MV-4-11 (cell line): Measurements from ENCODE around the gene KLF1.
"Not testable (repeated sequence)": the region's sequence is repeated elsewhere in the genome, so short reads cannot be mapped to it uniquely, and the experiment has no call there.

Experiments used
- DNase-seq: peaks from one replicate; lab custom pipeline; 2025; lab: John Stamatoyannopoulos, UW

Gene KLF1

DNA sequence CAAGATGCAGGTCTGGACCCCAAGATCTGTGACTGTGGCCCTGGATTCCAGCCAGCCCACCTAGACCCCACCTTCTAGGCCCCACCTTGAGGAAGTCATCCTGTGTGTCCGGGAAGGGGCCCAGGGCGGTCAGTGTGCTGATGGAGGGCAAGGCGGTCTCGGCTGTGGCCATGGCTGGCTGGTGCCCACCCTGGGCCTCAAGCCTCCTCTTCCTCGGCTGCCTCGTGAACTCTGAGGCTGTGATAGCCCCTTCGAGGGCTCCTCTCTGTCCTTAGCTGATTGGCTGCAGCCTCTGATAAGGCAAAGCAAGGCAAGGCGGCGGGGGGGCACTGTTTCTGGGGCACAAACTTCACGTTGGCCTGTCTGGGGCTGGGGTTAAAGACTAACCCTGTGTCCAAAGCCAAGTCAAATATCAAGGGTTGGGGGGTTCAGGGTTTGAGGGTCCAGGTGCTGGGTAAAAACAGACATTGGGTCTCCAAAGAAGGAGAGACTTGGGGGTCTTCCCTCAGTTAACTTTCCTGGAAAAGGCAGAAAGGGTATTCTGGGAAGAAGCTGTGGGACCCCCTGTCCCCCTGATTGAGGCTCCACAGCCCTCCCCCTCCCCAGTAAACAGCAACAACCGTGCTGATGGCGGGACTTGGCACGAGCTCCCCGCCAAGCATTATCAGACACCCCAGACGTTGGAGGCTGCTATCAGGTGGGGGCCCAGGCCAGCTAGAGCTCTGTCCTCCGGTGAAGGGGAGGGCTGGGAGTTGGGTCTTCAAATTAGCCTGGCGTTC is at the start of gene KLF1:
TSS of gene KLF1 (minus strand) at position 233 of the 779 bp plus-strand sequence. CDS start at position 172, 61 bp downstream.
- DNase-seq = no peak

DNA sequence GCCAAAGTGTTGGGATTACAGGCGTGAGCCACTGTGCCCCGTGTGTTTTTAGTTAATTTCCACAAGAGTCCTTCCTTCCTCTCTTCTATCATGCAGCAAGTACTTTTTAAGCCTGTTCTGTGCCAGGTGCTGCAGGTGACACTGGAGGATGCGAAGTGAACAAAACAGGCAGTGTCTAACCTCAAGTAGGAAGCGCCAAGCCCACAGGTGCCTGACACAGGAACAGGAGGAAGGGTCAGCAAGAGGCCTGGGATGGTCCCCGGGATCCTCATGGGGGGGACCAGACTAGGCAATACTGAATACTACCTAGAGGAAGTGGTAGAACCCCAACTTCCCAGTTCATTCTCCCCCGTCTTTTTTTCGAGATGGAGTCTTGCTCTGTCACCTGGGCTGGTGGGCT is 49.6 kb upstream of the KLF1 start:
- DNase-seq = no peak

DNA sequence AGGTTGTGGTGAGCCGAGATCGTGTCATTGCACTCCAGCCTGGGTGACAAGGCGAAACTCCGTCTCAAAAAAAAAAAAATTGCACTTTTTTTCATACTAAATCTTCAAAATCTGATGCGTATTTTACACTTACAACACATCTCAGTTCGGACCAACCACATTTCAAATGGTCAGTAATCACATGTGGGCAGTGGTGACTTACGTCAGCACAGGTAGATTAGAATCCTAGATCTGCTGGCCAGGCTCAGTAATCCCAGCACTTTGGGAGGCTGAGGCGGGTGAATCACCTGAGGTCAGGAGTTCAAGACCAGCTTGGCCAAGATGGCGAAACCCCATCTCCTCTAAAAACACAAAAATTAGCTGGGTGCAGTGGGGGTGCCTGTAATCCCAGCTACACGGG is 48.1 kb upstream of the KLF1 start:
- DNase-seq = no peak

DNA sequence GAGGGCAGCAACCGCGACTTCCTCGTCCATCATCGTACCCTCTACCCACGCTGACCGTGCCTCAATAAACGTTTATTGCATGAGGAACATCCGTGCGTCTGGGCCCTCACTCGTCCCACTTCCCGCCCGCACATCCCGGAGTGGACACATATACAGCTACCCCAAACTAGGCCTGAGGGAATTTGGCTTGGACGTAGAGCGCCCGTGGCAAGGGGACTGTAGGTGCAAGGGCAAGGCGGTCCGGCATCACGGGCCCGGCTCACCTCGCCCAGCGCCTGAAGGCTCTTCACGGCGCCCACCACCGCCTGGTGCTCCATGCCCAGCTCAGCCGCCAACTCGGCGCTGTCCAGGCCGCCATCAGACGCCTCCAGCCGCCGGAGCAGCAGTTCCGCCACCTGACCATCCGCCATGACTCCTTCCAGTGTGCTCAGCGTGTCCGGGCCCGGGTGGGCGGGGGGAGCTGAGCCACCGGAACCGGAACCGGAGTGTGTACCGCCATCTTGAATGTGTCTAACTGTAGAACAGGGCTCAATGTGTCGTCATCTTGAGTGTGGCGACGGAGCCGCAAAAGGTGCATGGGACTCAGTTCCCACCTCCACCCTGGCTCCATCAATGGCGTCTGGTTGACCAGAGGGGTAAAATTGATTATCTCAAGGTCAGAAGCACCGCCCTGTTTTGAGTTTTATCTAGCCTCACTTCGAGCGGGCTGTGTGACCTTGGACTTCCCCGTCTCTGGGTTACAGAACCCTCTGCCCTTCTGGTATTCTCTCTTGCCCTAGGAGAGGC is 46.5 kb upstream of the KLF1 start, which contains the start of gene FARSA:
TSS of gene FARSA (minus strand) at position 425 of the 786 bp plus-strand sequence. CDS start at position 410, 15 bp downstream.
- peak; percentile 94 for DNase-seq

DNA sequence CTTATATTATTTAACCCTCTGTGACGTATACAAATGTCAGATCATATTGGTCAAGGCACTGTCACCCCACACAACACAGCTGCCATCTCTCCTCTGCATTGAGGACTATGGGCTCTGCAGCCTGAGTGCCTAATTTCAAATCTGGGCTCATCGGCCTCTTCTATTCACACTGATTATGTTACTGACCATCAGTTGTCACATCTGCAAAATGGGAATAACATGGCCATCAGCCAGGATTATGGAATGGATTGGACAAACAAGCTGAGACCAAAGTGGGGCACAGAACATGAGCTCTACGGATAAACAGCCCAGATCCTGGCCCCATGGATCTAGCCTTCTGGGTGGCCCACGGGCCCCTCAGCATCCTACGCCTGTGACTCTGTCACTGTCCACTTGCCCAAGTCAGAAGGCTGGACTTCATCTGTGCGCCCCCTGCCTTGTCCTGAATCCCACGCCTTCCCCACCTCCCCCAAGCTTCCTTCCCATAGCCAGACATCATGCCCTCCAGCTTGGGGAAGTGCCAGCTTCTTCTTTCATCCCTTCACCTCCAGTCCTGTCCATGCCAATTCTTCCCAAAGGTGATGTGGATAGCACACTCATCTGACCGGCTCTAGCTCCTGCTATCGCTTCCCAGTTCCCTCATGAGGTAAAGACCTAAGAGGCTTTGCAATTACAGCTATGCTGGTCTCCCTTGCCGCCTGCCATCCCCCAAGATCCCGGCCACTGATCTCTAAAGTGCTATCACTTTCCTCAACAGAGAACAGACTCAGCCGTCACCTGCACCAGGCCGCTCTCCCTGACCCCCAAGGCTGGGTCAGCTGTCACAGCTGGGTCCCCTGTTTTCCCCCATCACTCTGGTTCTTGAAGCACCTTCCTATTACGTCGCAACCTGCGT is 45.6 kb upstream of the KLF1 start:
- DNase-seq = peak; percentile 29

DNA sequence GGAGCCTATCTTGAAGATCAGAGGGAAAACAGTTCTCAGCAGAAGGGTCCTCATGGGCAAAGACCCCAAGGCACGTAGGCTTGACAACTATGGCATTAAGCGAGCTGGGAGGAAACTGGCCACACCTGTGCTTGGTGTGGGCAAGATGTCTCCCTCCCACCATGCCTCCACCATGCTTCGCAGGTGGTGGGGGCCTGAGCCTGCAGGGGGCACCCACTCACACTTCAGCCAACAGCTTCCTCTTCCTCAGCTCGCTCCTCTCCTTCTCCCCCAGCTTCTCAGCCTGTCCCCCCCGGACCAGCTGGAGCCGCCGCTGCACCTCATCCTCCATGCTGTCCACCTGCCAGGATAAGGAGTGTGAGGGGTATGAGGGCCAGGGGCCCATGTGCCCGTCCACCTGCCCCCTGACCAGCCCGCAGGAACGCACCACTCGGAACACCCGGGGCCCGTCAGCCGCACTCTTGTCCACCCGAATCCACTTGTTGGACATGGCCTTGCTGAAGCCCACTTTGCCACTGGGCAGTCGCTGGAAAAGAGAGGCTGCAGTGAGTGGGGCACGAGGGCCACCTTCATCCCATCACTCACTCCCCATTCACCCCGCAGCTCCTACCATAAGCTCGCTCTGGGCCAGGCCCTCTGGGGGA is 43.1 kb upstream of the KLF1 start:
- peak; percentile 15 for DNase-seq

DNA sequence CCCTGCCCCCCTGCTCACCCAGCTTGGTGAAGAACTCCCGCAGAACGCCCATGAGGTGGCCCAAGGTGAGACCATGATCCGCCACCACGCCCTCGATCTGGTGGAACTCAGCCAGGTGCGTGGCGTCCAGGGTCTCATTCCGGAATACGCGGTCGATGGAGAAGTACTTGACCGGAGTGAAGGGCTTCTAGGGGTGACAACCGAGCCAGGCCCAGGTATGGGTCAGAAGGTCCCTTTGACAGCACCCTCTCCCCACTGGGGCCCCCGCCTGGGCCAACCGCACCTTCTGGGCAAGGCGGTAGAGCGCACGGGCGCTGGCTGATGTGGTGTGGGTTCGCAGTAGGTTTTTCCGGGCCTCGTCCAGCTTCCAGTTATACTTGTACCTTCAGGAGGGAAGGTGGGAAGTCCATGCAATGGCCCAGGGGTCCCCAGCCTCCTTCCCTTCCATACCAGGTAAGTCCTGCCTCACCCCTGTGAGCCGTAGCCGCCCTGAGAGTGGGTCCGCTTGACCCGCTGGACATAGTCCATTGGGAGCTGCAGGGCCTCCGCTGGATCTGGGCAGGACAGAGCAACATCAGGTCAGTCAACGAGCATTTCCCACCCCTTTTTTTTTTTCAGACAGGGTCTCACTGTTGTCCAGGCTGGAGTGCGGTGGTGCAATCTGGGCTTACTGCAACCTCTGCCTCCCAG is 37.8 kb upstream of the KLF1 start:
- no peak for DNase-seq

DNA sequence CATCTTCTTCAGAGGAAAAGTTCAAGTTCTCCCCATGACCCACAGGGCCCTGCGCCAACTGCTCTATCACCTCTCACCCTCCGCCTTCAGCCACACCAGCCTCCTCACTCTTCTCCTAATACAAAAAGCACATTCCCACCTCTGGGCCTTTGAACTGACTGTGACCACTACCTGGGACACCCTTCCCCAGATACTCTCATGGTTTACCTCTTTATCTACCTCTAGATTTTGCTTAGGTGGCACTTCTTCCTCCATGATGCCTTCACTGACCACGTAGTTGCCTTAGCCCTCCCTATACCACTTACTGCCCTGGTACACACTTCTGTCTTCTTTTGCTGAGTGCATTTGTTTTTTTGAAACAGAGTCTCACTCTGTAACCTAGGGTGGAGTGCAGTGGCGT is 36.0 kb upstream of the KLF1 start:
- DNase-seq = no peak

DNA sequence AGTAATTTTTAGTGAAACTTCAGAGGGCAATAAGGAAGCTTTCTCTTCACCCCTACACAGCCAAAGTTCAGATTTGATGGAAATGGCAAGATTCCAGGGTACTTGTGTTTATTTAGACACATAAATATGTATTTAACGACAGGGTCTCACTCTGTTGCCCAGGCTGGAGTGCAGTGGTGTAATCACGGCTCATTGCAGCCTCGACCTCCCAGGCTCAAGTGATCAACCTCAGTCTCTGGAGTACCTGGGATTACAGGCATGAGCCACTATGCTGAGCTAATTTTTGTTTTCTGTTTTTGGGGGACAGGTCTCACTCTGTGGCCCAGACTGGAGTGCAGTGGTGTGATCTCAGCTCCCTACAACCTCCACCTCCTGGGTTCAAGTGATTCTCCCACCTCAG is 34.0 kb upstream of the KLF1 start:
- DNase-seq = no peak

DNA sequence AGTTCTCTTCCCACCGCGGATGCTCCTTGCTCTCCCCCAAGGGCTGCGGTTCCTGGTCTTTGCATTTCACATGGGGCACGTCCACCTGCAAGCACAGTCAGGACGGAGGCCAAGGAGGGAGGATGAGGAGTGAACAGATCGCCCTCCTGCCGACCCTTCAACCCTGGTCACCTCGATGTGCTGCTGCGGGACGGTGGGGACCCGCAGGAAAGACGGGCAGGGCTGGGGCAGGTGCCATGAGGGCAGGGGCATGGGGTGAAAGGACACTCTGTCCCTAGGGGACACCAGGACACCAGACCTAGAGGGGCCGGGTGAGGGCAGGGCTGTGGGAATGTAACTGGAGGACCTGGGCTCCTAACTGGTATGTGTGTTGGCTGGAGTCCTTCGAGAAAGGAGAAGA is 31.3 kb upstream of the KLF1 start:
- DNase-seq = no peak

DNA sequence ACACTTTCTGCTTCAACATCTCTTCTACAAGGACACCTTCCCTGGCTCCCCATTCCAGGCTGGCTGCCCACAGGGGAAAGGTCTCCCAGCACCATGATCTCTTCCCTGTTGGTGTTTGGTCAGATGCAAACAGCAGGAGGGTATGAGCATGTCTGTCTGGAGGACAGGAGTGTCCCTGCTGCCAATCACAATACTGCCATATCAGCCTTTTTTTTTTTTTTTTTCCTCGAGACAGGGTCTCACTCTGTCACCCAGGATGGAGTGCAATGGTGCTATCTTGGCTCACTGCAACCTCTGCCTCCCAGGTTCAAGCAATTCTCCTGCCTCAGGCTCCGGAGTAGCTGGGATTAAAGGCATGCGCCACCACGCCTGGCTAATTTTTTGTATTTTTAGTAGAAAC is 28.9 kb upstream of the KLF1 start:
- not testable (repeated sequence) for DNase-seq

DNA sequence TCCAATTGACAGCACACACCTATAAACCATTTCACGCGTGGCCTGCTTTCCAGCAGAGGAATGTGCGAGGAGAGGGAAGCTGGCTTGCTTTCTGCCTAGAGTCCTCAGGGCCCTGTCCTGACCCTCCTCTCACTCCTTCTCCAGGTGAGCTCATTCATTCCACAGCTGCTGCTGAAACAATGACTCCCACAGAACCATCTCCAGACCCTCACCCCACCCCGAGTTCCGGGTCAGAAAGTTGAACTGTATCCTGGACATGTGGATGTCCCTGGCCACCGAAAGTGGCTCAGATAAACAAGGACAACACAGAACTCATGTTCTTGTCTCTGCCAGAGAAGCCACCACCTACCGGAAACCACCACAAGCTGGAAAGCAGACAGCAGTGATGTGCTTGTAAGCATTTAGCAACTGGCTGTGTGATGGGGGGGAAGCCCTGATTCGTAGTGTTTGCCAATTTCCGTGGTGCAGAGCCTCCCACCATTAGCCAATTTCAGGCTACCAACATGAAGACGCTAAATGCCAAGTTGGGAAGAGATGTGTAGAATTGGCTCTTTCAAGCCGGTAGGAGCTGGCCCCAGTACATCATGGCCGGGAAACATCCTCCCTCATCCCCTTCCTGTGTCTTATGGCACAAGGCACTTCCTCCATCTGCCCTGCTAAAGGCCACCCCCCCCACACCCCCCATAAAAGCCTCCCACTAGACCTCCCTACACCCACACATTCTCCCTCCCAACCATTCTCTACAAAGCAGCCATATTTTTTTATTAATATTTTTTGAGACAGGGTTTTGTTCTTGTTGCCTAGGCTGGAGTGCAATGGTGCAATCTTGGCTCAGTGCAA is 27.1 kb upstream of the KLF1 start:
- peak; percentile 92 for DNase-seq

DNA sequence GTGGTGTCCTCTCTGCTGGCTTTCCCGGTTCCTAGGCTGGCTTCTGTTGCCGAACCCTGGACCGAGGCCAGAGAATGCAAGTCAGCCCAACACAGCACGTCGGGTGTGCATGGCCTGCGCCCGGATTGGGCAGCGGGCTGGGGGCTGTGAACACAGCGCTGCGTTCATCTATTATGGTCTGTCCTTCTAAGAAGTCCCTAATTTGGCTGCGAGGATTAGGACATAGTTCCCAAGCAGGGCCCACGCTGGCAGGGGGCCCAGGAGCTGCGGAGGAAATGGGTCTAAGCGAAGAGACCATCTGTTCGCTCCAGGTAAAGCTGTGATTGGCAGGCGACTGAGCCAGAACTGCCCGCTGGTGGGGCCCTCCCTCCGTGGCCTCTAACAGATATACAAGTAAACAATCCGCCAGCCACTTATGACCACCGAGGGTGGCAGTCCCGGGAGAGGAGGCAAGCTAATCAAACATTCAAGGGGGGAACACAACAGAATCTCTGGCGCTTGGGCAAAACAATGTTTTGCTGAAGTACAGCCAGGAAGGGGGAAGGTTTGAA is 26.1 kb upstream of the KLF1 start:
- DNase-seq = no peak

DNA sequence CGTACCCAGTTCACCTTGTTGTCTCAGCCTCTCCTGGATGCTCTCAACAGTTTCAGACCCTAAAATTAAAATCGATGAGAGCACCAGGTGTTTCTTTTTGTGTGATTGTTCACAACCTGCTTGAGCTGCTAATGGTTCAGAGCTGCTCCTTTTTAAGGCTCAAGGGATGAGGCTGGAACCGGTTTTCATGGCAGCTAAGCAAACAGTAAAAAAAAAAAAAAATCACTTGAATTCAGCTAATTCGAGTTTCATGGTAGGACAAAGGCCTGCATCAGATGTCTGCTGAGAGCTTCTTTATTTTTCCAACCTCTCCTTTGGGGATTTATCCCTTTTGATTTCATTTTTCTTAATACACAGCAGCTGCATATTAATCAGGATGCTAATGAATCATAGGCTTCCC is 25.6 kb upstream of the KLF1 start:
- no peak for DNase-seq

DNA sequence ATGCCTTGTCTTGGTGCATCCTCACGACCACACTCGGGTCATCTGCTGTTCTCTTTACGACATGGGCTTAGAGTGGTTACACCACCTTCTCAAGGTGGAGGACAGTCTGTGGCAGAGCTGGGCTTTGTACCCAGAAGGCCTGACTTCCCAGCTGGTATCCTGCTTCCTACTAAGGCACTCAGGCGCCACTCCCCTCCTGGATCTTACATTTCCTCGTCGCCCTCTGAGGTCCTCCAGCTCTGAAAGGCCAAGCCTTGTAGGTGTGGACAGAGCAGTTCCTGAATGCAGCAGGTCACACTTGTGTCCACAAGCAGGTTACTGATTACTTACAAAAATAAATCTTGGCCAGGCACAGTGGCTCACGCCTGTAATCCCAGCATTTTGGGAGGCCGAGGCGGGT is 20.2 kb upstream of the KLF1 start:
- no peak for DNase-seq

DNA sequence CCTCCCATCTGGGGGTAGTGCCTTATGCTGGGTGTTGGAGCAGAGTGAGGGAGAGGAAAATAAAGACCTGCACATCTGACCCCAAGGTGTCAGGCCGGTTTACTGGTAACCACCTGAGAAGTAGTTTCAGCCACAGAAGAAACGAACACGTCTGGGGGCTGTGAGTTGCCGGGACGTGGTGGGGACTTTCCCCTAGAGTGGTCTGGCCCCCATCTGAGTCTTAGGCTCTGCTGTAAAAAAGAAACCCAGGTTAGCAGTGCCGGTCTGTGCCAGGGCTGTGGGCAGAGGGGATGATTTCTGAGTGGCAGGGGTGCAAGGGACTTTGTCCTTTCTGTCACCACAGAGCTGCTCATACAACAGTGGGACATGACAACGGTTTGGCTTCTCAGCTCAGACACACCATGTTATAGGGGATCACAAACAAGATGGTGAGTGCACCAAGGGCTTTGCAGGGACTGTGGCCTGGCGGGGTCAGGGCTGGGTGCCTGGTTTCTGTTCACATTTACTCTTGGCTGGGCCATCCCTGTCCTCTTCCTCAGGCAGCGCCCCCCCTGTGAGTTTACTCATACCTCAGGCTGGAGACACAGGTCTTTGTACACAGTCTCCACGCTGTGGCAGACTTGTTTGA is 13.0 kb upstream of the KLF1 start:
- no peak for DNase-seq

DNA sequence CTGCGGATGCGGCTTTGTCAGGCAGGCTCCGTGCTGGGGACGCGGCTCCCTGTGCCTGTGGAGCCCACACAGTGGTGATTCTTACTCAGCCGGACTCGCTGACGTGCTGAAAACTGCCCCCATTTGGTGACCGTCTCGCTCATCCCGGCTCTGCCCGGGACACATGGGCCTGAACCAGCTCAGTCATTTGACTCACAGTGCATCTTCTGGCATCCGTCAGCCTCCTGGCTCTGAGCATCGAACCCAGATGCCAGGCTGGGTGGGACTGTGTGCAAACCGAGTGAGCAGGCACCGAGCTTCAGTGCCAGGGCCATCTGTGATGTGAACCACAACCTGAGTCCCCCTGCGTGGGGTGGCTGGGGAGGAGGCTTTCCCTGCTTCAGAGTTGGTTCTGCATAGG is 9.5 kb upstream of the KLF1 start:
- no peak for DNase-seq

DNA sequence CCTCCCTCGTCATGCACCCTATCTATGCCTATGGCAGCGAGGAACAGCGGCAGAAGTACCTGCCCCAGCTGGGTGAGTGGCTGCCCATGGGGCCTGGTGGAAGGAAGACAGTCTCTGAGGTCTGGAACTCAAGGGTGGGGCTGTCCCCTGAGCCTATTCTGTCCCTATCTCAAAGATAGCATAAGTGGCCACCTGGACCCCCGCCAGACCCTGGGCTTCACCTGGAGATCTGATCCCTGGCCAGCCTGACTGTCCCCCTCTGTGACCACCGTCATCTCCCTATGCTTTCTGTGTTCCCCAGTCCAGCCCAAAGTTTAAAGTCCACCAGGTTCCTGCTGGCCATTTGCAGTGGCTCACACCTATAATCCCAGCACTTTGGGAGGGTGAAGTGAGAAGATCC is 6.6 kb upstream of the KLF1 start:
- DNase-seq = no peak

DNA sequence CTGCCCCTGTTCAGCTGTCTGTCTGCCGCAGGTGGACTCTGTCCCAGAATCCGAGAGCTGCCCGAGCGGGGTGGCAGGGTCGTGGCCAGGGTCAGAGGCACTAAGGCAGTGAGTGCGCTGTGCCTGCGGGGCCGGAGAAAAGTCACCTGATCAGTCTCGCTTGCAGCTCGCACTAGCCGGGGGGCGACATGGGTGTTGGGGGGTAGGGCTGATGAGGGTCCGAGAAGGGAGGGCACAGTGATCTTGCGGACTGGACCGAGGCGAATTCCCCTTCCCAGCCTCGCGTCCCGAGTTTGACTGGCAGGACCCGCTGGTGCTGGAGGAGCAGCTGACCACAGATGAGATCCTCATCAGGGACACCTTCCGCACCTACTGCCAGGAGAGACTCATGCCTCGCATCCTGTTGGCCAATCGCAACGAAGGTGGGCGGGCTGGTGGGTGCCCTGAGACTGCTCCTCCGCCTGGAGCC is 4.6 kb upstream of the KLF1 start:
- DNase-seq = no peak
